Mammary epithelial cell (primary cell): ENCODE data around the gene TSPO.

Experiments used
- CTCF ChIP-seq, 2 donors: IDR thresholded peaks in 1 of 2; conservative IDR thresholded peaks in 1 of 2; 2 replicates each; pipeline ENCODE4 v1.5.1; 2011 to 2012; ENCODE audit warnings: inconsistent platforms in 2 of 2, low read length in 2 of 2, mild to moderate bottlenecking in 2 of 2, control low read depth in 1 of 2, low read depth in 1 of 2; ENCODE audit not compliant: insufficient read depth in 1 of 2; ENCODE audit errors: extremely low read depth in 1 of 2
- EZH2 ChIP-seq: IDR thresholded peaks from 2 replicates; pipeline ENCODE4 v1.6.1; 2012; ENCODE audit warnings: low read length, inconsistent platforms, borderline replicate concordance

- TF ChIP-seq CTCF (conservative IDR thresholded peaks at IDR 0.05 in 1 of 2, IDR thresholded peaks at IDR 0.05 in 1 of 2; ENCODE audit: extremely low read depth in 1 of 2, insufficient read depth in 1 of 2, low read depth in 1 of 2, low read length in 2 of 2) = no peak
- no peak for TF ChIP-seq EZH2
These were observed 20.8 kb downstream of the TSPO start for GRCh38 chr22:43172191-43172590.
